ENCODE data around the gene BCAN. TPM values are rescaled to one million over a fixed set of nuclear protein-coding genes. Genes with fewer than 3 reads are reported as not detected.
"Not testable (repeated sequence)": the region's sequence is repeated elsewhere in the genome, so short reads cannot be mapped to it uniquely, and the experiment has no call there.

BCAN gene
- total RNA-seq, 4 donors from 2014 or later = 21.9 to 50.1 (median 26.0) TPM

DNA sequence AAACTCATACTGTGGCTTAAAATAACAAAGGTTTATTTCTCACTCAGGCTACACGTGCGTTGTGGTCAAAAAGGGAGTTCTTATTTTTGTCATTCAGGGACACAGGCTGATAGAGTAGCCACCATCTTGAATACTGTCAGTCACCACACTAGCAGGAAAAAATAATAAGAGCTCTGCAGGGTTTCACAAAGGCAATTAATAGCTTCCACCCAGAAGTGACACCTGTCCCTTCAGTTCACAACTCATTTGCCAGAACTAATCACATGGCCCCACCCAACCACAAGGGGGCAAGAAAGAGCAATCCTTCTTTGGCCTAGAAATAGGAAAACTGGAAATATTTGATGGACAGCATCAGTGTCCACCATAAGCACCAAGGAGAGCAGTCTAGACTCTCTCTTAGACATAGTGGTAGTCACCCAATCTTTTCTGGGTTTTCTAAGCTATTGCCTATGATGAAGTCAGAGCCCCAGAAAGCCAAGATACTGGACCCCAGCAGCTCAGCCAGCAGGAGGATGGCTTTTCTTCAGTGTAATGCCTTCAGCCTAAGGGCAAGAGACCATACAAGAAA, 14.5 kb upstream of the BCAN start:
- 71 to 74% methylated on average over 2 of the region's 2 CpGs for WGBS, 2 donors
- DNase-seq (ENCODE audit: low spot score in 2 of 2) = no peak
- intact Hi-C loops (cut with DNase I; ENCODE audit: low total_unique reads) = no loop called here
- H3K4me3 ChIP-seq (ENCODE audit: low read depth, poor library complexity, severe bottlenecking) = no peak overlapping the region
- TF ChIP-seq, protein P1, sequence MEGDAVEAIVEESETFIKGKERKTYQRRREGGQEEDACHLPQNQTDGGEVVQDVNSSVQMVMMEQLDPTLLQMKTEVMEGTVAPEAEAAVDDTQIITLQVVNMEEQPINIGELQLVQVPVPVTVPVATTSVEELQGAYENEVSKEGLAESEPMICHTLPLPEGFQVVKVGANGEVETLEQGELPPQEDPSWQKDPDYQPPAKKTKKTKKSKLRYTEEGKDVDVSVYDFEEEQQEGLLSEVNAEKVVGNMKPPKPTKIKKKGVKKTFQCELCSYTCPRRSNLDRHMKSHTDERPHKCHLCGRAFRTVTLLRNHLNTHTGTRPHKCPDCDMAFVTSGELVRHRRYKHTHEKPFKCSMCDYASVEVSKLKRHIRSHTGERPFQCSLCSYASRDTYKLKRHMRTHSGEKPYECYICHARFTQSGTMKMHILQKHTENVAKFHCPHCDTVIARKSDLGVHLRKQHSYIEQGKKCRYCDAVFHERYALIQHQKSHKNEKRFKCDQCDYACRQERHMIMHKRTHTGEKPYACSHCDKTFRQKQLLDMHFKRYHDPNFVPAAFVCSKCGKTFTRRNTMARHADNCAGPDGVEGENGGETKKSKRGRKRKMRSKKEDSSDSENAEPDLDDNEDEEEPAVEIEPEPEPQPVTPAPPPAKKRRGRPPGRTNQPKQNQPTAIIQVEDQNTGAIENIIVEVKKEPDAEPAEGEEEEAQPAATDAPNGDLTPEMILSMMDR (IDR thresholded peaks at IDR 0.05) = no peak
- no peak for TF ChIP-seq POLR2A (IDR thresholded peaks at IDR 0.05)

DNA sequence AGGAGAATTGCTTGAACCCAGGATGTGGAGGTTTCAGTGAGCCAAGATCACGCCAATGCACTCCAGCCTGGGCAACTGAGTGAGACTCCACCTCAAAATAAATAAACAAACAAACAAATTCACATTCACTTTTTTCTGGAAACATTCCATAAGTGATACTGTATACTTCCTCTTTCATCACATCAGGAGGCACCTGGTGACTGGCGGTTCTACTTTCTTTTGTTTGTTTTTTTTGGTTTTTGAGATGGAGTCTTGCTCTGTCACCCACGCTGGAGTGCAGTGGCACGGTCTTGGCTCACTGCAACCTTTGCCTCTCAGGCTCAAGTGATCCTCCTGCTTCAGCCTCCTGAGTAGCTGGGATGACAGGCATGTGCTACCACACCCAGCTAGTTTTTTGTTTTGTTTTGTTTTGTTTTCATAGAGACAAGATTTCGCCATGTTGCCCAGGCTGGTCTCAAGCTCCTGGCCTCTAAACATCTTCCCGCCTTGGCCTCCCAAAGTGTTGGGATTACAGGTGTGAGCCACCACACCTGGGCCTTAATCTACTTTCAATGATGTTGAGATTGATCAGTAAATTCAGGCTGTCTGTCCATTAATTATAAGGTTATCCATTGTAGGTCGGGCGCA, 12.0 kb upstream of the BCAN start:
- WGBS, 2 donors = 81 to 84% methylated on average over 8 of the region's 8 CpGs
- intact Hi-C loops (cut with DNase I; ENCODE audit: low total_unique reads) = no loop called here

GRCh38 chr1:156631152-156631551, 10.8 kb upstream of the BCAN start:
- 54 to 60% methylated on average over 9 of the region's 9 CpGs for WGBS, 2 donors
- intact Hi-C loops (cut with DNase I; ENCODE audit: low total_unique reads) = not testable (repeated sequence)

More for the DNA sequence above, 12.0 kb upstream of the BCAN start:
- DNase-seq (ENCODE audit: low spot score in 2 of 2) = no peak
- H3K4me3 ChIP-seq (ENCODE audit: low read depth, poor library complexity, severe bottlenecking) = no peak overlapping the region
- TF ChIP-seq, protein P1 (IDR thresholded peaks at IDR 0.05) = no peak
- TF ChIP-seq POLR2A (IDR thresholded peaks at IDR 0.05) = no peak

GRCh38 chr1:156632355-156632754, 9.6 kb upstream of the BCAN start:
- WGBS, 2 donors = 49 to 62% methylated on average over 3 of the region's 3 CpGs
- no peak for TF ChIP-seq POLR2A (IDR thresholded peaks at IDR 0.05)
- TF ChIP-seq, protein P1 (IDR thresholded peaks at IDR 0.05) = no peak
- intact Hi-C loops (cut with DNase I; ENCODE audit: low total_unique reads) = no loop called here
- no peak for DNase-seq (ENCODE audit: low spot score in 2 of 2)
- H3K4me3 ChIP-seq (ENCODE audit: low read depth, poor library complexity, severe bottlenecking) = no peak overlapping the region

More at GRCh38 chr1:156631152-156631551, 10.8 kb upstream of the BCAN start:
- not testable (repeated sequence) for H3K4me3 ChIP-seq (ENCODE audit: low read depth, poor library complexity, severe bottlenecking); DNase-seq (ENCODE audit: low spot score in 2 of 2)

GRCh38 chr1:156638189-156638985, 3.5 kb upstream of the BCAN start:
- no peak for DNase-seq (ENCODE audit: low spot score in 2 of 2)
- no peak overlapping the region for H3K4me3 ChIP-seq (ENCODE audit: low read depth, poor library complexity, severe bottlenecking)
- TF ChIP-seq, protein P1 (IDR thresholded peaks at IDR 0.05) = no peak
- TF ChIP-seq POLR2A (IDR thresholded peaks at IDR 0.05) = no peak
- WGBS, 2 donors = 47 to 53% methylated on average over 8 of the region's 8 CpGs
- intact Hi-C loops (cut with DNase I; ENCODE audit: low total_unique reads) = no loop called here

DNA sequence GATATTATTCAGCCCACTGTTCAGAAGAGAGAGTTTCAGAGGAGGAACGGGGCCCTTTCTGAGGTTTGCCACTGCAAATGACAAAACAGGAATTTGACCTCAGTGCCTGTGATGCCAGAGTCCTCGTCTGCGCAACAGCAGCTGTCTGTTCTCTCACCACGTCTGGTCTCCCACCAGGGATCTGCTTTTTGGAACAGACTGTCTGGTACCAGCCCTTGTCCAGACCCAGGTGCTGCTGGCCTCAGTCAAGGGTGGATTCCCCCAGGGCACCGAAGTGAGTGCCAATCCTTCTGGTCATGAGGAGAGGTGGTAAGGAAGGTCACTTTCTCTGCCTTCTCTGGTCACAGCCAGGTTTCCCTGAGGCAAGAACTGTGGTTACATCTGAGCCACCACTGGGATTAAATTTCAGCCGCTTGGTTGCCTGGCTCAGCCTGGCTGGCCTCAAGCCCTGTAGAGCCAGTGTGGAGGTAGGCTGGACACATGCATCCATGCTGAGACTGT, 2.3 kb upstream of the BCAN start:
- WGBS, 2 donors = 64 to 80% methylated on average over 5 to 6 of the region's 6 CpGs
- no peak for TF ChIP-seq POLR2A (IDR thresholded peaks at IDR 0.05)
- TF ChIP-seq, protein P1 (IDR thresholded peaks at IDR 0.05) = no peak
- intact Hi-C loops (cut with DNase I; ENCODE audit: low total_unique reads) = no loop called here
- no peak overlapping the region for H3K4me3 ChIP-seq (ENCODE audit: low read depth, poor library complexity, severe bottlenecking)
- DNase-seq (ENCODE audit: low spot score in 2 of 2) = no peak

Data from lower leg skin (tissue), 4 donors.